Keratinocyte (primary cell): ENCODE results near the gene GOLPH3L. TPM values are rescaled to one million over a fixed set of nuclear protein-coding genes. Genes with fewer than 3 reads are reported as not detected.

Source experiments
- DNase-seq: peaks from one replicate; pipeline ENCODE4 v3.0.0-alpha.2; 2011; ENCODE audit warnings: low read depth, missing footprints, low spot score
- FAIRE-seq: peaks from 2 replicates; lab custom pipeline; 2011; peaks lifted over from hg19 to GRCh38; lab: Jason Lieb, UNC
- H2AFZ ChIP-seq: 2 replicates; pipeline ENCODE4 v1.6.0; 2012; ENCODE audit warnings: low read length, control low read depth, inconsistent platforms; ENCODE audit not compliant: control insufficient read depth
- H3K27ac ChIP-seq: 2 replicates; pipeline ENCODE4 v1.5.1; 2011; ENCODE audit warnings: low read length; ENCODE audit not compliant: control insufficient read depth, insufficient read depth
- H3K27me3 ChIP-seq: 3 replicates; pipeline ENCODE4 v1.6.0; 2011; ENCODE audit warnings: low read length; ENCODE audit not compliant: control insufficient read depth, insufficient read depth; ENCODE audit errors: extremely low read depth
- H3K36me3 ChIP-seq, 2 experiments: 2 replicates in 1 of 2; 3 replicates in 1 of 2; pipeline ENCODE4 v1.5.1; 2011; ENCODE audit warnings: low read length in 2 of 2, mild to moderate bottlenecking in 1 of 2; ENCODE audit not compliant: control insufficient read depth in 2 of 2, insufficient read depth in 2 of 2; ENCODE audit errors: extremely low read depth in 1 of 2
- H3K4me1 ChIP-seq: 3 replicates; pipeline ENCODE4 v1.5.1; 2011; ENCODE audit warnings: low read length; ENCODE audit not compliant: control insufficient read depth, insufficient read depth; ENCODE audit errors: extremely low read depth
- H3K4me2 ChIP-seq: 3 replicates; pipeline ENCODE4 v1.6.0; 2011; ENCODE audit warnings: low read depth, low read length; ENCODE audit not compliant: control insufficient read depth, insufficient read depth; ENCODE audit errors: extremely low read depth
- H3K4me3 ChIP-seq, 3 experiments: fragments of 200-600 bp in 1 of 3; sonication (generic) in 1 of 3; 2 replicates in 2 of 3; 3 replicates in 1 of 3; pipeline ENCODE4 v1.5.1; 2011 to 2016; ENCODE audit warnings: low read length in 3 of 3, mild to moderate bottlenecking in 3 of 3, control low read depth in 2 of 3, inconsistent platforms in 1 of 3, low read depth in 1 of 3, mixed read lengths in 1 of 3, mixed run types in 1 of 3, moderate library complexity in 1 of 3; ENCODE audit not compliant: control insufficient read depth in 2 of 3, insufficient read depth in 2 of 3; ENCODE audit errors: extremely low read depth in 1 of 3
- H3K79me2 ChIP-seq: 2 replicates; pipeline ENCODE4 v1.6.0; 2012; ENCODE audit warnings: low read length; ENCODE audit not compliant: control insufficient read depth, insufficient read depth
- H3K9ac ChIP-seq: 3 replicates; pipeline ENCODE4 v1.6.0; 2011; ENCODE audit warnings: low read length; ENCODE audit not compliant: control insufficient read depth, insufficient read depth; ENCODE audit errors: extremely low read depth
- H3K9me1 ChIP-seq: 3 replicates; pipeline ENCODE4 v1.6.0; 2011; ENCODE audit warnings: low read length; ENCODE audit not compliant: control insufficient read depth, insufficient read depth; ENCODE audit errors: extremely low read depth
- H3K9me3 ChIP-seq: 2 replicates; pipeline ENCODE4 v1.5.1; 2012; ENCODE audit warnings: low read depth, low read length; ENCODE audit not compliant: control insufficient read depth
- H4K20me1 ChIP-seq: 3 replicates; pipeline ENCODE4 v1.6.0; 2011; ENCODE audit warnings: low read length; ENCODE audit not compliant: control insufficient read depth, insufficient read depth; ENCODE audit errors: extremely low read depth
- CTCF ChIP-seq, 3 experiments: IDR thresholded peaks in 1 of 3; conservative IDR thresholded peaks in 1 of 3; optimal IDR thresholded peaks in 1 of 3; 2 replicates in 2 of 3; 3 replicates in 1 of 3; pipeline versions ENCODE3 to v1.5.1; 2011; ENCODE audit warnings: low read length in 3 of 3, mild to moderate bottlenecking in 3 of 3, moderate library complexity in 2 of 3, control low read depth in 1 of 3, inconsistent platforms in 1 of 3; ENCODE audit not compliant: insufficient read depth in 2 of 3; ENCODE audit errors: extremely low read depth in 1 of 3
- EZH2 ChIP-seq: IDR thresholded peaks from one replicate; pipeline ENCODE4 v1.6.1; 2012; ENCODE audit warnings: inconsistent platforms, mild to moderate bottlenecking, low read length, moderate library complexity
- dilution Hi-C: fragments of 300-500 bp; cut with MboI; formaldehyde crosslinking; loops from one replicate; pipeline ENCODE4 v1.7.0; 2020; ENCODE audit warnings: low sequenced_read_pairs; ENCODE audit not compliant: extremely low pct_ligation_motif_present
- polyA plus RNA-seq, 5 experiments: library from polyadenylated mRNA; depleted of rRNA in 3 of 5; stranded (reverse) in 3 of 5; stranded (forward) in 1 of 5; unstranded in 1 of 5; fragments of >200 nt; gene quantifications; 1 replicate in 1 of 5; 2 replicates in 3 of 5; 3 replicates in 1 of 5; pipeline versions ENCODE4 v1.2.1 to v1.2.3, GENCODE V29; 2011 to 2012; ENCODE audit warnings: missing spikeins in 2 of 5, low read depth in 1 of 5, low replicate concordance in 1 of 5

The GOLPH3L gene
- polyA plus RNA-seq, 1 donor (not counting 4 experiments of a cell fraction or from before 2014, with no cell fraction given): 22.2 TPM

DNA sequence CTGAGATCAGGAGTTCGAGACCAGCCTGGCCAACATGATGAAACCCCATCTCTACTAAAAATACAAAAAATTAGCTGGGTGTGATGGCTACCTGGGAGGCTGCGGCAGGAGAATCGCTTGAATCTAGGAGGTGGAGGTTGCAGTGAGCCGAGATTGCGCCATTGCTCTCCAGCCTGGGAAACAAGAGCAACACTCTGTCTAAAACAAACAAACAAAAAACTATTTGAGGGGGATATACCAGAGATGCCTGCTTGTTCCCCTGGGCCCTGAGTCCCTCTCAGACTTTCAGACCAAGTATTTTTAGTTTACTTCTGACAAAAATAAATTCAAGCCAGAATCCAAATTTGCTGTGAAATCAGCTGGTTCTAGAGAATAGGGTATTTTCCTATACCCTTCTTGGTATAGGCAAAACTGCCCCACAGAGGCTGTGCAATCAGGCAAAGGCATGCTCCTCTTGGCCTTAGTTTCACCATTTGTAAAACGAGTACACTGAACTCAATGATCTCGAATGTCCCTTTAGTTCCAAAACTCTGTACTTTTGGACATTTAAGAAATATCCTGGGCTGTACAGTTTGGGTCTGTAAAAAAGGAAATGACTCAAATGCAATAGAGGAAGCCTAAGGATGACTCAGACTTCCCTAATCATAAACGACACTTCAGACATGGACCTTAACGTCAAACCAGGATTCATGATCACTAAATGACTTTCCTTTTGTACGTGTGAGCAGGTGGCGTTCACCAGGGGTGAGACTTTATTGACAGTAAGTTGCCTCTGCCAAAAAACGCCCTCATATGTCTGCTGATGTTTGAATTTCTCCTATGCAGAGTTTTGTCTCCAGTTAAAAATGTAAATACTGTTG lies 83.7 kb downstream of the GOLPH3L start:
- Histone ChIP-seq H3K9me3 (no peaks in the 10 kb centered on the region), H3K27me3 (no peaks in the 10 kb centered on the region), H3K9me1 (no peaks in the 10 kb centered on the region), H3K27ac (peak overlapping the region; percentile 91), H3K9ac (peak overlapping the region; percentile 42), H3K4me1 (peaks cover 42% of the 10 kb centered on the region), H3K36me3 (peaks cover 7 to 20% of the 10 kb centered on the region in 2 experiments), H3K4me3 (peak overlapping the region in 2 of 3 experiments; percentile 6 to 11), H3K79me2 (no peaks in the 10 kb centered on the region), H4K20me1 (no peaks in the 10 kb centered on the region), H3K4me2 (peak overlapping the region; percentile 78), H2AFZ (no peak overlapping the region)
- DNase-seq (no peak), FAIRE-seq (peak; percentile 87)
- dilution Hi-C loops: no loop called here
- TF ChIP-seq EZH2: no peak
- no peak for TF ChIP-seq CTCF (optimal IDR thresholded peaks at IDR 0.05 in 1 of 3, IDR thresholded peaks at IDR 0.05 in 1 of 3, conservative IDR thresholded peaks at IDR 0.05 in 1 of 3; ENCODE audit: extremely low read depth in 1 of 3, insufficient read depth in 2 of 3, low read length in 3 of 3)

- dilution Hi-C loops: no loop called here
- Histone ChIP-seq H3K4me1 (peaks cover 42% of the 10 kb centered on the region), H2AFZ (no peak overlapping the region), H3K27me3 (no peaks in the 10 kb centered on the region), H4K20me1 (no peaks in the 10 kb centered on the region), H3K79me2 (peaks cover 1% of the 10 kb centered on the region), H3K9me1 (no peaks in the 10 kb centered on the region), H3K36me3 (peaks cover 5 to 14% of the 10 kb centered on the region in 2 experiments), H3K27ac (peak overlapping the region; percentile 91), H3K4me2 (peak overlapping the region; percentile 13), H3K9ac (peak overlapping the region; percentile 62), H3K4me3 (peak overlapping the region in 1 of 3 experiments; percentile 2), H3K9me3 (no peaks in the 10 kb centered on the region)
- no peak for TF ChIP-seq CTCF (optimal IDR thresholded peaks at IDR 0.05 in 1 of 3, IDR thresholded peaks at IDR 0.05 in 1 of 3, conservative IDR thresholded peaks at IDR 0.05 in 1 of 3; ENCODE audit: extremely low read depth in 1 of 3, insufficient read depth in 2 of 3, low read length in 3 of 3)
- no peak for TF ChIP-seq EZH2
- DNase-seq (no peak), FAIRE-seq (no peak)
Observed at GRCh38 chr1:150612014-150612345, 85.0 kb downstream of the GOLPH3L start.
